C4-2B (cell line): ENCODE measurements around the gene SLC6A12.

Experiments
- ZFX ChIP-seq: fragments of 450-650 bp; IDR thresholded peaks from 2 replicates; pipeline ENCODE4 v1.6.1; 2017
- TF ChIP-seq, protein P1 (sequence below): fragments of 450-650 bp; conservative IDR thresholded peaks from 2 replicates; pipeline ENCODE4 v1.5.1; 2017; ENCODE audit warnings: mild to moderate bottlenecking

DNA sequence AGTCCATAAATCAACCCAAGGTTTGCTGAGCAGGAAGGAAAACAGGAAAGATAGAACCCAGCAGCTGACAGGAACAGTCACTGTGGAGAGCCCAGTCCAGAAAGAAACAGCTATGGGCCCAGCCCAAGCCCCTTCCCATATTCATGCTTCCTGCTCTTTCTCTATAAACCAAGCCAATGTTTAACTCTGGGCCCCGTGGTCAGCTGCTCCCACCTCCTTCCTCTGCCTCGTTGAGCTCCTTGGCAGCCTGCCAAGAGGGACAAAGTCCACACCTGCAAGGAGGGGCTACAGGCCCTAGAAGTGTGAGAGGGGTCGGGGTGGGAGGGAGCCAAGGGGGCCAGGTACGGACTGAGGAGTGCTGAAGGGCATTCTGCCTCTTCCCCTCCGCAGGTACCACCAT lies 38.7 kb upstream of the SLC6A12 start:
- TF ChIP-seq, protein P1, sequence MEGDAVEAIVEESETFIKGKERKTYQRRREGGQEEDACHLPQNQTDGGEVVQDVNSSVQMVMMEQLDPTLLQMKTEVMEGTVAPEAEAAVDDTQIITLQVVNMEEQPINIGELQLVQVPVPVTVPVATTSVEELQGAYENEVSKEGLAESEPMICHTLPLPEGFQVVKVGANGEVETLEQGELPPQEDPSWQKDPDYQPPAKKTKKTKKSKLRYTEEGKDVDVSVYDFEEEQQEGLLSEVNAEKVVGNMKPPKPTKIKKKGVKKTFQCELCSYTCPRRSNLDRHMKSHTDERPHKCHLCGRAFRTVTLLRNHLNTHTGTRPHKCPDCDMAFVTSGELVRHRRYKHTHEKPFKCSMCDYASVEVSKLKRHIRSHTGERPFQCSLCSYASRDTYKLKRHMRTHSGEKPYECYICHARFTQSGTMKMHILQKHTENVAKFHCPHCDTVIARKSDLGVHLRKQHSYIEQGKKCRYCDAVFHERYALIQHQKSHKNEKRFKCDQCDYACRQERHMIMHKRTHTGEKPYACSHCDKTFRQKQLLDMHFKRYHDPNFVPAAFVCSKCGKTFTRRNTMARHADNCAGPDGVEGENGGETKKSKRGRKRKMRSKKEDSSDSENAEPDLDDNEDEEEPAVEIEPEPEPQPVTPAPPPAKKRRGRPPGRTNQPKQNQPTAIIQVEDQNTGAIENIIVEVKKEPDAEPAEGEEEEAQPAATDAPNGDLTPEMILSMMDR, result no peak
- no peak for TF ChIP-seq ZFX
